ENCODE measurements around the gene BCOR.

DNA sequence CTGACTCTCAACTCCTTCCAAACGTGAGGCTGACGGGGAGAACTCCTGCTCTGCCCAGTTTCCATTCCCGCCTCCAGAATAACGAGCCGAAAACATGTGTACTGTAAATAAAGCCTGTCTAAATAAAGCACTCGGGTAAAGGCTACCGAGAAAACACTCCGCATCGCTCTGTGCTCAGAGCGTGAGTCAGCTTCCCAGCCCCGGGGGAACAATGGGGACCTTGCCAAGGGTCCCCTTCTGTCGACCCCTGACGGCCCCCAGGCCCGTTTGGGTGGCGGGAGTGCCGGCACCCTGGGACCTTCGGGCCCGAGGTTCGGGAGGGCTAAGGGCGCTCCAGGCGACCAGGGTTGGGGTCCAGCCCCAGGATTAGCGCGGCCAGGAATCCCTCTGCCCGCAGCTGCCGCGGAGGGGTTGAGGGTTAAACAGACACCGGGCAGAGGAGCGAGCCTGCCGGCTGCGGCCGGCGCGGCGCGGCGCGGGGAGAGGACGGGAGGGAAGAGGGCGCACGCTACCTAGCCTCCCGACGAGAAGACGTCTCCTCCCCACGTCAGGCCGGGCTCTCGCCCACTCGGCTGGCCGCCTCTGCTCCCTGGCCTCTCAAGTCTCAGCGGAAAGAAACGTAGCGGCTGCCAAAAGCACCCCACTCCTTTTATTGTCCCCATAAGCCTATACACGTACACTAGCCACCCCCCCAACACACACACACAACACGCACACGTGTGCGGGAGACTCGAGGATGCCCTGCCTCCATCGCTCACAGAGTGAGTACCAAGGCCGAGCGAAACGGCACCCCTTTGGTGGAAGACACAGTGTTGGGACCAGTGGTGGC is 85.5 kb downstream of the BCOR start:
- no peak for TF ChIP-seq TCF4 (CRISPR knock-in tag; IDR thresholded peaks at IDR 0.05; ENCODE audit: borderline replicate concordance)
- no peak for TF ChIP-seq ZNF565 (CRISPR knock-in tag; conservative IDR thresholded peaks at IDR 0.05; ENCODE audit: low read depth)
- no peak for TF ChIP-seq RARB (CRISPR knock-in tag; IDR thresholded peaks at IDR 0.05)
- TF ChIP-seq OSR1 (CRISPR knock-in tag; IDR thresholded peaks at IDR 0.05) = no peak
- no peak for TF ChIP-seq ZFP3 (CRISPR knock-in tag; IDR thresholded peaks at IDR 0.05)
- TF ChIP-seq, protein P1, sequence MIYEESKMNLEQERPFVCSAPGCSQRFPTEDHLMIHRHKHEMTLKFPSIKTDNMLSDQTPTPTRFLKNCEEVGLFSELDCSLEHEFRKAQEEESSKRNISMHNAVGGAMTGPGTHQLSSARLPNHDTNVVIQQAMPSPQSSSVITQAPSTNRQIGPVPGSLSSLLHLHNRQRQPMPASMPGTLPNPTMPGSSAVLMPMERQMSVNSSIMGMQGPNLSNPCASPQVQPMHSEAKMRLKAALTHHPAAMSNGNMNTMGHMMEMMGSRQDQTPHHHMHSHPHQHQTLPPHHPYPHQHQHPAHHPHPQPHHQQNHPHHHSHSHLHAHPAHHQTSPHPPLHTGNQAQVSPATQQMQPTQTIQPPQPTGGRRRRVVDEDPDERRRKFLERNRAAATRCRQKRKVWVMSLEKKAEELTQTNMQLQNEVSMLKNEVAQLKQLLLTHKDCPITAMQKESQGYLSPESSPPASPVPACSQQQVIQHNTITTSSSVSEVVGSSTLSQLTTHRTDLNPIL (CRISPR knock-in tag; IDR thresholded peaks at IDR 0.05; ENCODE audit: low read depth) = no peak
- TF ChIP-seq, protein P2, sequence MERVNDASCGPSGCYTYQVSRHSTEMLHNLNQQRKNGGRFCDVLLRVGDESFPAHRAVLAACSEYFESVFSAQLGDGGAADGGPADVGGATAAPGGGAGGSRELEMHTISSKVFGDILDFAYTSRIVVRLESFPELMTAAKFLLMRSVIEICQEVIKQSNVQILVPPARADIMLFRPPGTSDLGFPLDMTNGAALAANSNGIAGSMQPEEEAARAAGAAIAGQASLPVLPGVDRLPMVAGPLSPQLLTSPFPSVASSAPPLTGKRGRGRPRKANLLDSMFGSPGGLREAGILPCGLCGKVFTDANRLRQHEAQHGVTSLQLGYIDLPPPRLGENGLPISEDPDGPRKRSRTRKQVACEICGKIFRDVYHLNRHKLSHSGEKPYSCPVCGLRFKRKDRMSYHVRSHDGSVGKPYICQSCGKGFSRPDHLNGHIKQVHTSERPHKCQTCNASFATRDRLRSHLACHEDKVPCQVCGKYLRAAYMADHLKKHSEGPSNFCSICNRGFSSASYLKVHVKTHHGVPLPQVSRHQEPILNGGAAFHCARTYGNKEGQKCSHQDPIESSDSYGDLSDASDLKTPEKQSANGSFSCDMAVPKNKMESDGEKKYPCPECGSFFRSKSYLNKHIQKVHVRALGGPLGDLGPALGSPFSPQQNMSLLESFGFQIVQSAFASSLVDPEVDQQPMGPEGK (CRISPR knock-in tag; IDR thresholded peaks at IDR 0.05; ENCODE audit: borderline replicate concordance) = no peak
- TF ChIP-seq ISL1 (CRISPR knock-in tag; IDR thresholded peaks at IDR 0.05) = no peak
- no peak for TF ChIP-seq CSDC2 (CRISPR knock-in tag; IDR thresholded peaks at IDR 0.05)

Measured in SK-N-SH treated with all-trans-retinoic acid at 6 μM for 48 hours (cell line).